HEK293T (cell line): ENCODE measurements around the gene LRP8.

Source experiments
- ARNT ChIP-seq: fragments of 450-650 bp; IDR thresholded peaks from 2 replicates; pipeline ENCODE4 v1.6.1; 2017; ENCODE audit warnings: mild to moderate bottlenecking
- BHLHE40 ChIP-seq: fragments of 450-650 bp; IDR thresholded peaks from 2 replicates; pipeline ENCODE4 v1.6.1; 2016; ENCODE audit warnings: mild to moderate bottlenecking, moderate library complexity, borderline replicate concordance
- CTBP1 ChIP-seq: fragments of 450-650 bp; IDR thresholded peaks from 2 replicates; pipeline ENCODE4 v1.6.1; 2016; ENCODE audit warnings: borderline replicate concordance
- ELF4 ChIP-seq: fragments of 450-650 bp; IDR thresholded peaks from 2 replicates; pipeline ENCODE4 v1.6.1; 2017; ENCODE audit warnings: antibody characterized with exemption
- FOXA1 ChIP-seq: fragments of 450-650 bp; IDR thresholded peaks from 2 replicates; pipeline ENCODE4 v1.6.1; 2016; ENCODE audit warnings: mild to moderate bottlenecking
- FOXM1 ChIP-seq: fragments of 450-650 bp; IDR thresholded peaks from 2 replicates; pipeline ENCODE4 v1.6.1; 2017; ENCODE audit warnings: mild to moderate bottlenecking, borderline replicate concordance
- HDGF ChIP-seq: fragments of 450-650 bp; IDR thresholded peaks from 2 replicates; pipeline ENCODE4 v1.6.1; 2017; ENCODE audit warnings: antibody characterized with exemption, borderline replicate concordance
- L3MBTL2 ChIP-seq: fragments of 450-650 bp; conservative IDR thresholded peaks from 2 replicates; pipeline ENCODE4 v1.6.1; 2016; ENCODE audit warnings: mild to moderate bottlenecking
- SP1 ChIP-seq: fragments of 450-650 bp; IDR thresholded peaks from 2 replicates; pipeline ENCODE4 v1.6.1; 2017
- SUZ12 ChIP-seq: fragments of 450-650 bp; IDR thresholded peaks from 2 replicates; pipeline ENCODE4 v1.6.1; 2016; ENCODE audit warnings: mild to moderate bottlenecking
- ZNF384 ChIP-seq: fragments of 450-650 bp; IDR thresholded peaks from 2 replicates; pipeline ENCODE4 v1.6.1; 2016
- TF ChIP-seq, protein P1 (sequence below): fragments of 450-650 bp; IDR thresholded peaks from 2 replicates; pipeline ENCODE4 v1.6.1; 2016

DNA sequence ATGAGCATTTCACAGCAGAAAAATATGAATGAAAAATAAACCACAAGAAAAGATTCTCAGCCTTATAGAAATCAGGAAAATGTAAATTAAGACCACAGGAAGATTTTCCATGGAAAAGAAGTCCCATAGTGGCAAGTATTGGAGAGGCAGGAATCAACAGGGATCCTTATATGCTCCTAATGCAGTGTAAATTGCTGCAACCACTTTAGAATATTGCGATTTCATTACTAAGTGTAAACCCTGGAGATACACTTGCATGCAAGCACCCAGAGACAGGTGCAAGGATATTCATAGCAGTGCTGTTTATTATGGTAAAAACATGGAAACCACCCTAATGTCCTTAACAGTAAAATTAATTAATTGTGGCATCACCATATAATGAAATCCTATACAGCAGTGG, 10.6 kb upstream of the LRP8 start:
- TF ChIP-seq CTBP1 (no peak), L3MBTL2 (no peak), SP1 (no peak), ARNT (no peak), BHLHE40 (no peak), ZNF384 (no peak), ELF4 (no peak), HDGF (no peak), FOXA1 (no peak), SUZ12 (no peak), FOXM1 (no peak)
- TF ChIP-seq, protein P1, sequence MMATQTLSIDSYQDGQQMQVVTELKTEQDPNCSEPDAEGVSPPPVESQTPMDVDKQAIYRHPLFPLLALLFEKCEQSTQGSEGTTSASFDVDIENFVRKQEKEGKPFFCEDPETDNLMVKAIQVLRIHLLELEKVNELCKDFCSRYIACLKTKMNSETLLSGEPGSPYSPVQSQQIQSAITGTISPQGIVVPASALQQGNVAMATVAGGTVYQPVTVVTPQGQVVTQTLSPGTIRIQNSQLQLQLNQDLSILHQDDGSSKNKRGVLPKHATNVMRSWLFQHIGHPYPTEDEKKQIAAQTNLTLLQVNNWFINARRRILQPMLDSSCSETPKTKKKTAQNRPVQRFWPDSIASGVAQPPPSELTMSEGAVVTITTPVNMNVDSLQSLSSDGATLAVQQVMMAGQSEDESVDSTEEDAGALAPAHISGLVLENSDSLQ, result no peak
